Right ventricle myocardium superior (tissue), 1 donor: ENCODE data around the gene MYCN. TPM values are rescaled to one million over a fixed set of nuclear protein-coding genes. Genes with fewer than 3 reads are reported as not detected.
A peak's percentile ranks its signal among the peaks of the same experiment; 100 is the strongest.
"Not testable (repeated sequence)": the region's sequence is repeated elsewhere in the genome, so short reads cannot be mapped to it uniquely, and the experiment has no call there.

ENCODE experiments used
- ATAC-seq: fragments of 200-7000 bp; cut with Tn5 transposase; one replicate; pipeline ENCODE4 v1.9.1; 2020; ENCODE audit warnings: mild to moderate bottlenecking; ENCODE audit not compliant: poor library complexity
- DNase-seq: peaks from one replicate; pipeline ENCODE4 v3.0.0-alpha.2; 2020
- intact Hi-C: fragments of 100-400 bp; cut with DNase I; formaldehyde crosslinking; loops from one replicate; pipeline ENCODE4 v1.11.2; 2022
- total RNA-seq: library from RNA; stranded (reverse); fragmentation: NEBNext Ultra II Directional; extraction: Animal tissue kit (Norgen Biotek cat#: 25700); gene quantifications from one replicate; pipeline ENCODE4 v1.2.1, GENCODE V29; 2021
- donor health status: DM: no; HTN: yes; CAD: no; lungs with severe emphysema.

Gene MYCN
- total RNA-seq, 1 donor from 2014 or later: 0.24 TPM

GRCh38 chr2:15905986-15906491, 34.3 kb upstream of the MYCN start:
- intact Hi-C loops: no loop called here
- ATAC-seq (no peak), DNase-seq (no peak)

GRCh38 chr2:15906778-15907177, 33.6 kb upstream of the MYCN start:
- intact Hi-C loops: no loop called here
- no peak for DNase-seq
- ATAC-seq: no peak

- DNase-seq (no peak), ATAC-seq (no peak)
- intact Hi-C loops: no loop called here
Observed at GRCh38 chr2:15907461-15908324, 32.7 kb upstream of the MYCN start.

- intact Hi-C loops: no loop called here
- no peak for DNase-seq
- ATAC-seq: no peak
Observed at GRCh38 chr2:15908371-15908770, 32.0 kb upstream of the MYCN start.

GRCh38 chr2:15909157-15909556, 31.2 kb upstream of the MYCN start:
- intact Hi-C loops: no loop called here
- no peak for ATAC-seq
- no peak for DNase-seq

- ATAC-seq (no peak), DNase-seq (no peak)
- intact Hi-C loops: loop anchor here (10.0 kb wide), 1 partner anchor 275 kb away; no protein-coding TSS in a partner anchor
Observed at GRCh38 chr2:15909736-15910135, 30.6 kb upstream of the MYCN start.

GRCh38 chr2:15911270-15911669, 29.1 kb upstream of the MYCN start:
- intact Hi-C loops: loop anchor here (10.0 kb wide), 1 partner anchor 276 kb away; no protein-coding TSS in a partner anchor

GRCh38 chr2:15911686-15912085, 28.7 kb upstream of the MYCN start:
- DNase-seq (no peak), ATAC-seq (no peak)
- intact Hi-C loops: loop anchor here (10.0 kb wide), 1 partner anchor 277 kb away; no protein-coding TSS in a partner anchor

More at GRCh38 chr2:15911270-15911669, 29.1 kb upstream of the MYCN start:
- not testable (repeated sequence) for DNase-seq, ATAC-seq

- intact Hi-C loops: loop anchor here (10.0 kb wide), 1 partner anchor 277 kb away; no protein-coding TSS in a partner anchor
- DNase-seq: peak; percentile 72
- ATAC-seq: peak; percentile 85
Observed at GRCh38 chr2:15912203-15912602, 28.1 kb upstream of the MYCN start.

- DNase-seq: no peak
- no peak for ATAC-seq
- intact Hi-C loops: loop anchor here (10.0 kb wide), 1 partner anchor 278 kb away; no protein-coding TSS in a partner anchor
Observed at GRCh38 chr2:15913146-15913545, 27.2 kb upstream of the MYCN start.

GRCh38 chr2:15914596-15915385, 25.6 kb upstream of the MYCN start:
- DNase-seq (peak; percentile 85), ATAC-seq (peak; percentile 94)
- intact Hi-C loops: loop anchor here (10.0 kb wide), 1 partner anchor 280 kb away; no protein-coding TSS in a partner anchor

GRCh38 chr2:15915546-15915945, 24.8 kb upstream of the MYCN start:
- intact Hi-C loops: loop anchor here (10.0 kb wide), 1 partner anchor 281 kb away; no protein-coding TSS in a partner anchor
- not testable (repeated sequence) for ATAC-seq, DNase-seq

GRCh38 chr2:15916336-15916735, 24.0 kb upstream of the MYCN start:
- intact Hi-C loops: loop anchor here (10.0 kb wide), 1 partner anchor 282 kb away; no protein-coding TSS in a partner anchor
- ATAC-seq (no peak), DNase-seq (no peak)

- ATAC-seq (no peak), DNase-seq (no peak)
- intact Hi-C loops: loop anchor here (10.0 kb wide), 1 partner anchor 284 kb away; no protein-coding TSS in a partner anchor
Observed at GRCh38 chr2:15918761-15919356, 21.5 kb upstream of the MYCN start.

GRCh38 chr2:15919716-15920434, 20.5 kb upstream of the MYCN start:
- no peak for ATAC-seq
- intact Hi-C loops: loop anchor here (10.0 kb wide), 1 partner anchor 285 kb away; no protein-coding TSS in a partner anchor
- DNase-seq: no peak

- no peak for ATAC-seq
- intact Hi-C loops: no loop called here
- no peak for DNase-seq
Observed at GRCh38 chr2:15920696-15921095, 19.7 kb upstream of the MYCN start.

GRCh38 chr2:15923597-15923996, 16.8 kb upstream of the MYCN start:
- intact Hi-C loops: no loop called here
- ATAC-seq (no peak), DNase-seq (no peak)

- ATAC-seq: no peak
- intact Hi-C loops: no loop called here
Observed at GRCh38 chr2:15925819-15926218, 14.5 kb upstream of the MYCN start.

More at GRCh38 chr2:15925819-15926218, 14.5 kb upstream of the MYCN start:
- no peak for DNase-seq
